ENCODE measurements around the gene SH3GLB2. TPM values are rescaled to one million over a fixed set of nuclear protein-coding genes. Genes with fewer than 3 reads are reported as not detected.

Gene SH3GLB2
- total and polyA plus RNA-seq, 2 of the 8 experiments (the other 6 are each of a cell fraction or from before 2014, with no cell fraction given), result 52.7 to 79.9 TPM

GRCh38 chr9:129012893-129013448, 15.2 kb downstream of the SH3GLB2 start (continued):
- TF ChIP-seq CHD7 (IDR thresholded peaks at IDR 0.05; ENCODE audit: insufficient replicate concordance, low read length), result no peak
- no peak for TF ChIP-seq TAF1 (IDR thresholded peaks at IDR 0.05; ENCODE audit: low read depth, low read length)
- TF ChIP-seq SP2 (IDR thresholded peaks at IDR 0.05; ENCODE audit: low read length), result no peak
- no peak for TF ChIP-seq GTF2F1 (IDR thresholded peaks at IDR 0.05; ENCODE audit: borderline replicate concordance, low read depth, low read length)
